GM18868 (cell line): ENCODE results near the gene ILKAP.

Source experiments
- ATAC-seq: cut with Tn5 transposase; IDR thresholded peaks from one replicate; pipeline ENCODE4 v1.9.1; 2021; ENCODE audit warnings: mild to moderate bottlenecking, moderate library complexity; ENCODE audit not compliant: unreplicated experiment

ILKAP gene

GRCh38 chr2:238138331-238139195, 64.9 kb downstream of the ILKAP start, which contains the start of gene KLHL30:
KLHL30 (plus strand) TSS chr2:238138668; CDS start chr2:238140755, 2,087 bp downstream.
- no peak for ATAC-seq

- no peak for ATAC-seq
Measured at GRCh38 chr2:238137885-238138284, 65.6 kb downstream of the ILKAP start.

GRCh38 chr2:238136820-238137537, 66.5 kb downstream of the ILKAP start:
- no peak for ATAC-seq

- ATAC-seq: no peak
Measured at GRCh38 chr2:238135601-238136150, 67.8 kb downstream of the ILKAP start.

GRCh38 chr2:238134393-238134785, 69.1 kb downstream of the ILKAP start:
- no peak for ATAC-seq

GRCh38 chr2:238133499-238134392, 69.7 kb downstream of the ILKAP start:
- ATAC-seq: no peak

- no peak for ATAC-seq
Measured at GRCh38 chr2:238132463-238133450, 70.7 kb downstream of the ILKAP start.

- ATAC-seq: no peak
Measured at GRCh38 chr2:238131761-238132462, 71.6 kb downstream of the ILKAP start.

- ATAC-seq: no peak
Measured at GRCh38 chr2:238130696-238131628, 72.5 kb downstream of the ILKAP start.

- ATAC-seq: no peak
Measured at GRCh38 chr2:238130111-238130695, 73.3 kb downstream of the ILKAP start.

- ATAC-seq: no peak
Measured at GRCh38 chr2:238129166-238130010, 74.1 kb downstream of the ILKAP start.

- ATAC-seq: no peak
Measured at GRCh38 chr2:238128534-238129001, 74.9 kb downstream of the ILKAP start.

GRCh38 chr2:238128061-238128440, 75.4 kb downstream of the ILKAP start:
- no peak for ATAC-seq

- no peak for ATAC-seq
Measured at GRCh38 chr2:238127165-238128060, 76.1 kb downstream of the ILKAP start.

- ATAC-seq: no peak
Measured at GRCh38 chr2:238126775-238127164, 76.7 kb downstream of the ILKAP start.
